DMS 273 treated with DMSO at 0.1 percent for 48 hours (cell line): Measurements from ENCODE around the gene MKLN1.
"Not testable (repeated sequence)": the region's sequence is repeated elsewhere in the genome, so short reads cannot be mapped to it uniquely, and the experiment has no call there.

Experiments used
- DNase-seq: peaks from one replicate; lab custom pipeline; 2025; lab: John Stamatoyannopoulos, UW

Gene MKLN1

GRCh38 chr7:131327626-131328376 is at the start of gene MKLN1:
TSS of gene MKLN1 (plus strand) at chr7:131327876. CDS start at chr7:131327900, 24 bp downstream.
- DNase-seq, result peak; percentile 77

GRCh38 chr7:131279044-131279443 is 48.6 kb upstream of the MKLN1 start:
- DNase-seq, result no peak

- no peak for DNase-seq
Measured at GRCh38 chr7:131281266-131282048, 46.2 kb upstream of the MKLN1 start.

GRCh38 chr7:131284702-131285419 is 42.8 kb upstream of the MKLN1 start:
- DNase-seq, result no peak

GRCh38 chr7:131285556-131285955 is 42.1 kb upstream of the MKLN1 start:
- no peak for DNase-seq

GRCh38 chr7:131288450-131288849 is 39.2 kb upstream of the MKLN1 start:
- DNase-seq, result no peak

- no peak for DNase-seq
Measured at GRCh38 chr7:131289051-131289450, 38.6 kb upstream of the MKLN1 start.

- DNase-seq, result no peak
Measured at GRCh38 chr7:131292141-131292905, 35.4 kb upstream of the MKLN1 start.

- no peak for DNase-seq
Measured at GRCh38 chr7:131293018-131293417, 34.7 kb upstream of the MKLN1 start.

GRCh38 chr7:131294553-131294952 is 33.1 kb upstream of the MKLN1 start:
- DNase-seq, result no peak

GRCh38 chr7:131298608-131298992 is 29.1 kb upstream of the MKLN1 start:
- no peak for DNase-seq

- DNase-seq, result no peak
Measured at GRCh38 chr7:131299074-131299473, 28.6 kb upstream of the MKLN1 start.

- no peak for DNase-seq
Measured at GRCh38 chr7:131300078-131300477, 27.6 kb upstream of the MKLN1 start.

GRCh38 chr7:131300572-131301466 is 26.9 kb upstream of the MKLN1 start:
- DNase-seq, result no peak

- no peak for DNase-seq
Measured at GRCh38 chr7:131302446-131302845, 25.2 kb upstream of the MKLN1 start.

- DNase-seq, result no peak
Measured at GRCh38 chr7:131302876-131303707, 24.6 kb upstream of the MKLN1 start.

GRCh38 chr7:131305152-131305551 is 22.5 kb upstream of the MKLN1 start:
- no peak for DNase-seq

GRCh38 chr7:131306041-131306440 is 21.6 kb upstream of the MKLN1 start:
- DNase-seq, result not testable (repeated sequence)

GRCh38 chr7:131306777-131307176 is 20.9 kb upstream of the MKLN1 start:
- no peak for DNase-seq

GRCh38 chr7:131307627-131308026 is 20.0 kb upstream of the MKLN1 start:
- DNase-seq, result no peak
